Mucosa of stomach (tissue), 1 donor: ENCODE results near the gene GRWD1.

Source experiments
- H3K27me3 ChIP-seq: one replicate; pipeline ENCODE4 v1.7.0; 2013; ENCODE audit warnings: mild to moderate bottlenecking, low read length; ENCODE audit not compliant: control insufficient read depth, insufficient read depth
- H3K36me3 ChIP-seq: one replicate; pipeline ENCODE4 v1.7.0; 2013; ENCODE audit warnings: low read length; ENCODE audit not compliant: control insufficient read depth, insufficient read depth
- H3K4me1 ChIP-seq: one replicate; pipeline ENCODE4 v1.7.0; 2013; ENCODE audit warnings: mild to moderate bottlenecking, low read length; ENCODE audit not compliant: control insufficient read depth, insufficient read depth
- H3K4me3 ChIP-seq: one replicate; pipeline ENCODE4 v1.7.0; 2013; ENCODE audit warnings: low read length
- H3K9ac ChIP-seq: one replicate; pipeline ENCODE4 v1.7.0; 2013; ENCODE audit warnings: mild to moderate bottlenecking, low read length, moderate library complexity
- H3K9me3 ChIP-seq: one replicate; pipeline ENCODE4 v1.7.0; 2013; ENCODE audit warnings: mild to moderate bottlenecking, low read length, moderate library complexity; ENCODE audit not compliant: control insufficient read depth
- donor health status: Pancreatic carcinoma.

The GRWD1 gene

GRCh38 chr19:48452289-48453190 is 6.8 kb downstream of the GRWD1 start:
- peaks cover 14% of the 10 kb centered on the region for H3K4me1 ChIP-seq

GRCh38 chr19:48454150-48454730 is 8.5 kb downstream of the GRWD1 start:
- Histone ChIP-seq H3K9ac (no peak overlapping the region), H3K27me3 (no peaks in the 10 kb centered on the region), H3K9me3 (no peaks in the 10 kb centered on the region), H3K4me3 (no peak overlapping the region), H3K4me1 (peaks cover 14% of the 10 kb centered on the region), H3K36me3 (peaks cover 9% of the 10 kb centered on the region)

More at GRCh38 chr19:48452289-48453190, 6.8 kb downstream of the GRWD1 start:
- no peak overlapping the region for H3K9ac ChIP-seq
- no peak overlapping the region for H3K4me3 ChIP-seq
- H3K27me3 ChIP-seq: no peaks in the 10 kb centered on the region
- H3K36me3 ChIP-seq: peaks cover 9% of the 10 kb centered on the region
- H3K9me3 ChIP-seq: no peaks in the 10 kb centered on the region

DNA sequence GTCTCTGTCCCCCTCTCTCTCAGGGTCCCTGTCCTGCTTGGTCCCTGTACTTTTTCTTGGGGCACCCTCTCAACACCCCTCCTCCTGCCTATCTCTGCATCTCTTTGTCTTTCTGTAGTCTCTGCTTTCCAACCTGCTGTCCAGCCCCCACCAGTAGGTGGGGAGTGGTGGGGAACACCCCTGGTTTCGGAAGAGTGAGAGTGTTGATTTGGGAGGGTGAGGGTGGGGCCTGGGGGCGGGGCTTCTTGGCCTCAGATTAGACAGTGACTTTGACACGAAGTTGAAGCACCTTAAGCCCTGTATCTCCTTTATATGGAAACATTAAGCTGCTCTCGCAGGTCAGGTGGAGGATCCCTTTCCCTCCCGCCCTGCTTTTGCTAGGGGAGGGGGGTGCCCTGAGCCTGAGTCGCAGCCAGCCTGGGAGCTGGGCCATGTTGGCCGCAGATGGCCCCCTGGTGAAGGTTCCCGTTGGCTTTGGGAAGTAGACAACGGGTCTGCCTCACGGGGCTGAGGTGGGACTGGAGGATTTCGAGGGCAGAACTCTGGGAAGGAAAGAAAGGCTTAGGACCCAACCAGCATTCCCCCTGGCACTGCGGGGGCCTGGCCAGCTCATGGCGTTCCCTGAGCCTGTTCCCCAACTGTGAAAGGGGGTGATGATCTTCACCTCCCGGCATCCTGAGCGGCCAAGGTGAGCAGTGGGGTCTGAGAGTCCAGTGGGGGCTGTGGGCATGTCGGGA is 9.6 kb downstream of the GRWD1 start, which contains the start of gene KCNJ14:
Gene KCNJ14 (plus strand): TSS at position 404 of the 737 bp plus-strand sequence. CDS start 6,151 bp downstream, outside the sequence.
- Histone ChIP-seq H3K9ac (no peak within 1 kb of the TSS), H3K9me3 (no peaks in the 10 kb centered on the region), H3K4me1 (peaks cover 14% of the 10 kb centered on the region), H3K36me3 (peaks cover 5% of the 10 kb centered on the region), H3K27me3 (no peaks in the 10 kb centered on the region), H3K4me3 (no peak within 1 kb of the TSS)

DNA sequence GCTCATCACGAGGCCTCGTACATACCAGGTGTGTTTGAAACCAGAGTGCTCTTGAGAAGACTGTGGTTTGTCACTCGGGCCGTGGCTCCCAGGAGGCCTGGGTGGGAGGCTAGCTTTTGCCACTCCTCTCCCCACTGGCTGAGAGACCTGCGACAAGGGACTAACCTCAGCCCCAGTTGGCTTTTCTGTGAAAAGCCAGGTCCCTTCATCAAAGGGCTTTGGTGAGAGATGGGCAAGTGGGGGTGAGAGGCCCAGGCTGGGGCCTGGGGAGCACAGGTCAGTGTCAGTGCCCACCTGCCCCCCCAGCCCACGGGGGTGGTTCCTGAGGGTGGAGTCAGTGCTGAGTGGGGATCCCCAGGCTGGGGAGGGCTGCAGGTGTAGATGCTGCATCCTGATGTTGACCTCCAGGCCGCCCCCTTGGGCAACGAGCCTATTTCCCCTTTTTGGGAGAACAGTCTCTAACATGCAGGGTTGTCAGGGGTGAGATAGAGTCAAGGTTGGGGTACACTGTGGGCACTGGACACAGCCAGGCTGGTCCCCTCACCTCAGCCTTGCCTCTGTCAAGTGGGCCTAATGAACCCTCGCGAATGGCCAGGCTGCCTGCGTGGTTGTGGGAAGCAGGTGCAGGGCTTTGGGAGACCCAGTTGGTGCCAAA is 10.3 kb downstream of the GRWD1 start:
- no peak overlapping the region for H3K9ac ChIP-seq
- no peaks in the 10 kb centered on the region for H3K9me3 ChIP-seq
- H3K27me3 ChIP-seq: no peaks in the 10 kb centered on the region
- no peaks in the 10 kb centered on the region for H3K36me3 ChIP-seq
- H3K4me3 ChIP-seq: no peak overlapping the region
- peaks cover 14% of the 10 kb centered on the region for H3K4me1 ChIP-seq

GRCh38 chr19:48456864-48457263 is 11.1 kb downstream of the GRWD1 start:
- Histone ChIP-seq H3K27me3 (no peaks in the 10 kb centered on the region), H3K9ac (no peak overlapping the region), H3K9me3 (no peaks in the 10 kb centered on the region), H3K36me3 (no peaks in the 10 kb centered on the region), H3K4me1 (peaks cover 11% of the 10 kb centered on the region), H3K4me3 (no peak overlapping the region)

DNA sequence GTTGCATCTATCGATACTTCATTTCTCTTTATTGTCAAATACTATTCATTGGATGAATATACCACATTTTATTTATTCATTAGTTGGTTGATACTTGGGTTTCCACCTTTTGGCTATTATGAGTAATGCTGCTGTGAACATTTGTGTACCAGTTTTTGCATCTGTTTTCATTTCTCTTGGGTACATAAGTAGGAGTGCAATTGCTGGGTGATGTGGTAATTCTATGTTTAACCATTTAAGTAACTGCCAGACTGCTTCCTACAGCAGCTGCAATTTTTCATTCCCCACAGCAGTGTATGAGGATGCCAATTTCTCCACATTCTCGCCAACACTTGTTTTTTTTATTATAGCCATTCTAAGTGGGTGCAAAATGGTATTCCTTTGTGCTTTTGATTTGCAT is 12.2 kb downstream of the GRWD1 start:
- Histone ChIP-seq H3K4me3 (no peak overlapping the region), H3K9ac (no peak overlapping the region), H3K36me3 (no peaks in the 10 kb centered on the region), H3K4me1 (peaks cover 2% of the 10 kb centered on the region), H3K27me3 (no peaks in the 10 kb centered on the region), H3K9me3 (no peaks in the 10 kb centered on the region)

DNA sequence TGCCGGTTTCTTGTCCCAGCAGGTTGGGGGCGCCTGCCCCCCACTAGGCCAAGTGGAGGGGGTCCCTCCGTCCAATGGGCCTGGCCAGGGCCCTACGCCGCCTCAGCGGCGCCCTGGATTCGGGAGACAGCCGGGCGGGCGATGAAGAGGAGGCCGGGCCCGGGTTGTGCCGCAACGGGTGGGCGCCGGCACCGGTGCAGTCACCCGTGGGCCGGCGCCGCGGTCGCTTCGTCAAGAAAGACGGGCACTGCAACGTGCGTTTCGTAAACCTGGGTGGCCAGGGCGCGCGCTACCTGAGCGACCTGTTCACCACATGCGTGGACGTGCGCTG is 15.8 kb downstream of the GRWD1 start:
- Histone ChIP-seq H3K27me3 (no peaks in the 10 kb centered on the region), H3K36me3 (no peaks in the 10 kb centered on the region), H3K9me3 (no peaks in the 10 kb centered on the region), H3K4me3 (no peak overlapping the region), H3K9ac (no peak overlapping the region), H3K4me1 (no peaks in the 10 kb centered on the region)

GRCh38 chr19:48461982-48462655 is 16.3 kb downstream of the GRWD1 start:
- Histone ChIP-seq H3K9ac (no peak overlapping the region), H3K4me3 (no peak overlapping the region), H3K36me3 (no peaks in the 10 kb centered on the region), H3K4me1 (no peaks in the 10 kb centered on the region), H3K9me3 (no peaks in the 10 kb centered on the region), H3K27me3 (no peaks in the 10 kb centered on the region)

DNA sequence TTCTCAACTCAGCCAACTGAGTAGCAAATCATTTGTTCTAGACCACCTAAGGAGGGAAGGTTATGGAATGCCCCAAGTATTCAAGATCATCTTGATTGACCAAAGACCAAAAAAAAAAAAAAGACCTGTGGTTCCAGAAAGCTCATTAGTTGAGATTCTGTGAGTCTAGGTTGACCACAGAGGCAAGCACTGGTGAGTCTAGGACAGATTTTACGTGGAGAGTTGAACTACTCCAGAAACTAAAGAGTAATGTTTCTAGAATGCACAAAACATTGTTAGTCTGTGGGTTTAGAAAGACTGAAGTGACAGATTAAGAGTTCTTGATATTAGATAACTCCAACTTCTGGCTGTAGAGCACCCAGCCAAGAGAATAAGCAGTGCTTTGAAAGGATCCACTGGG is 19.4 kb downstream of the GRWD1 start:
- no peaks in the 10 kb centered on the region for H3K9me3 ChIP-seq
- H3K36me3 ChIP-seq: no peaks in the 10 kb centered on the region
- H3K27me3 ChIP-seq: no peaks in the 10 kb centered on the region

GRCh38 chr19:48466561-48467325 is 21.0 kb downstream of the GRWD1 start:
- no peak overlapping the region for H3K4me3 ChIP-seq
- no peaks in the 10 kb centered on the region for H3K9me3 ChIP-seq
- no peaks in the 10 kb centered on the region for H3K27me3 ChIP-seq
- no peak overlapping the region for H3K9ac ChIP-seq
- H3K36me3 ChIP-seq: peaks cover 8% of the 10 kb centered on the region
- peaks cover 15% of the 10 kb centered on the region for H3K4me1 ChIP-seq

More for the DNA sequence above, 19.4 kb downstream of the GRWD1 start:
- Histone ChIP-seq H3K4me3 (no peak overlapping the region), H3K9ac (no peak overlapping the region), H3K4me1 (peaks cover 9% of the 10 kb centered on the region)
